OCI-LY1 (cell line): ENCODE measurements around the gene SERGEF.
A peak's percentile ranks its signal among the peaks of the same experiment; 100 is the strongest.

Experiments
- H2AFZ ChIP-seq: fragments of 200-600 bp; sonication (generic), shearing (Covaris generic); 2 replicates; pipeline ENCODE4 v1.6.0; 2014; ENCODE audit warnings: antibody characterized with exemption, mild to moderate bottlenecking, low read length
- H3F3A ChIP-seq: fragments of 200-600 bp; sonication (generic), shearing (Covaris generic); 2 replicates; pipeline ENCODE4 v1.6.0; 2014; ENCODE audit warnings: mild to moderate bottlenecking, antibody characterized with exemption, low read length, moderate library complexity; ENCODE audit not compliant: insufficient read depth
- H3K27ac ChIP-seq: fragments of 200-600 bp; sonication (generic); 2 replicates; pipeline ENCODE4 v1.5.1; 2014; ENCODE audit warnings: low read length, mixed run types, mild to moderate bottlenecking, low read depth; ENCODE audit not compliant: poor library complexity, severe bottlenecking
- H3K27me3 ChIP-seq: fragments of 200-600 bp; sonication (generic); 2 replicates; pipeline ENCODE4 v1.6.0; 2014; ENCODE audit warnings: antibody characterized with exemption, mild to moderate bottlenecking, low read length, moderate library complexity; ENCODE audit not compliant: insufficient read depth
- H3K36me3 ChIP-seq: fragments of 200-600 bp; sonication (generic); 2 replicates; pipeline ENCODE4 v1.6.1; 2014; ENCODE audit warnings: mild to moderate bottlenecking, antibody characterized with exemption, low read length, moderate library complexity, mixed read lengths; ENCODE audit not compliant: insufficient read depth
- H3K4me1 ChIP-seq: fragments of 200-600 bp; sonication (generic); 2 replicates; pipeline ENCODE4 v1.5.1; 2014; ENCODE audit warnings: mild to moderate bottlenecking, low read length, moderate library complexity; ENCODE audit not compliant: insufficient read depth, severe bottlenecking
- H3K4me2 ChIP-seq: fragments of 200-600 bp; sonication (generic), shearing (Covaris generic); 2 replicates; pipeline ENCODE4 v1.6.1; 2014; ENCODE audit warnings: low read length
- H3K4me3 ChIP-seq: fragments of 200-600 bp; sonication (generic); 2 replicates; pipeline ENCODE4 v1.5.1; 2014; ENCODE audit warnings: low read length, low read depth, mild to moderate bottlenecking, mixed read lengths; ENCODE audit not compliant: poor library complexity, severe bottlenecking
- H3K79me2 ChIP-seq: fragments of 200-600 bp; shearing (Covaris generic); 2 replicates; pipeline ENCODE4 v1.6.1; 2016; ENCODE audit warnings: mixed run types, low read length, mixed read lengths; ENCODE audit not compliant: insufficient read depth
- H3K9ac ChIP-seq: fragments of 200-600 bp; sonication (generic), shearing (Covaris generic); 2 replicates; pipeline ENCODE4 v1.6.1; 2014; ENCODE audit warnings: mild to moderate bottlenecking, low read length, mixed read lengths
- H3K9me2 ChIP-seq: fragments of 200-600 bp; sonication (generic), shearing (Covaris generic); 2 replicates; pipeline ENCODE4 v1.6.1; 2014; ENCODE audit warnings: low read depth, mild to moderate bottlenecking, low read length, mixed read lengths
- H3K9me3 ChIP-seq: fragments of 200-600 bp; shearing (Covaris generic); 2 replicates; pipeline ENCODE4 v1.6.1; 2014; ENCODE audit warnings: low read length, mixed read lengths
- H4K20me1 ChIP-seq: fragments of 200-600 bp; sonication (generic), shearing (Covaris generic); 2 replicates; pipeline ENCODE4 v1.6.0; 2016; ENCODE audit warnings: mild to moderate bottlenecking, low read length; ENCODE audit not compliant: insufficient read depth
- EZH2 ChIP-seq: fragments of 200-600 bp; sonication (generic), shearing (Covaris generic); IDR thresholded peaks from 2 replicates; pipeline ENCODE4 v1.8.0; 2017; ENCODE audit warnings: borderline replicate concordance, mixed run types, mild to moderate bottlenecking, antibody characterized with exemption, low read length, moderate library complexity, mixed read lengths
- TF ChIP-seq, protein P1 (sequence below): fragments of 200-600 bp; sonication (generic), shearing (Covaris generic); IDR thresholded peaks from 2 replicates; pipeline ENCODE4 v1.5.1; 2017; ENCODE audit warnings: mild to moderate bottlenecking, antibody characterized with exemption, low read length, moderate library complexity, mixed read lengths

The SERGEF gene

GRCh38 chr11:17978553-17979287, 34.1 kb downstream of the SERGEF start:
- H3K9me2 ChIP-seq: no peaks in the 10 kb centered on the region
- H3K9me3 ChIP-seq: no peaks in the 10 kb centered on the region
- no peak overlapping the region for H3K4me3 ChIP-seq
- TF ChIP-seq, protein P1, sequence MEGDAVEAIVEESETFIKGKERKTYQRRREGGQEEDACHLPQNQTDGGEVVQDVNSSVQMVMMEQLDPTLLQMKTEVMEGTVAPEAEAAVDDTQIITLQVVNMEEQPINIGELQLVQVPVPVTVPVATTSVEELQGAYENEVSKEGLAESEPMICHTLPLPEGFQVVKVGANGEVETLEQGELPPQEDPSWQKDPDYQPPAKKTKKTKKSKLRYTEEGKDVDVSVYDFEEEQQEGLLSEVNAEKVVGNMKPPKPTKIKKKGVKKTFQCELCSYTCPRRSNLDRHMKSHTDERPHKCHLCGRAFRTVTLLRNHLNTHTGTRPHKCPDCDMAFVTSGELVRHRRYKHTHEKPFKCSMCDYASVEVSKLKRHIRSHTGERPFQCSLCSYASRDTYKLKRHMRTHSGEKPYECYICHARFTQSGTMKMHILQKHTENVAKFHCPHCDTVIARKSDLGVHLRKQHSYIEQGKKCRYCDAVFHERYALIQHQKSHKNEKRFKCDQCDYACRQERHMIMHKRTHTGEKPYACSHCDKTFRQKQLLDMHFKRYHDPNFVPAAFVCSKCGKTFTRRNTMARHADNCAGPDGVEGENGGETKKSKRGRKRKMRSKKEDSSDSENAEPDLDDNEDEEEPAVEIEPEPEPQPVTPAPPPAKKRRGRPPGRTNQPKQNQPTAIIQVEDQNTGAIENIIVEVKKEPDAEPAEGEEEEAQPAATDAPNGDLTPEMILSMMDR: peak; percentile 74
- no peak for TF ChIP-seq EZH2
- H3F3A ChIP-seq: no peaks in the 10 kb centered on the region
- no peaks in the 10 kb centered on the region for H4K20me1 ChIP-seq
- H3K36me3 ChIP-seq: peaks cover 36% of the 10 kb centered on the region
- H3K27ac ChIP-seq: no peak overlapping the region
- no peak overlapping the region for H2AFZ ChIP-seq
- no peak overlapping the region for H3K9ac ChIP-seq
- H3K4me2 ChIP-seq: no peak overlapping the region
- no peaks in the 10 kb centered on the region for H3K27me3 ChIP-seq
- H3K4me1 ChIP-seq: no peaks in the 10 kb centered on the region
- no peaks in the 10 kb centered on the region for H3K79me2 ChIP-seq

DNA sequence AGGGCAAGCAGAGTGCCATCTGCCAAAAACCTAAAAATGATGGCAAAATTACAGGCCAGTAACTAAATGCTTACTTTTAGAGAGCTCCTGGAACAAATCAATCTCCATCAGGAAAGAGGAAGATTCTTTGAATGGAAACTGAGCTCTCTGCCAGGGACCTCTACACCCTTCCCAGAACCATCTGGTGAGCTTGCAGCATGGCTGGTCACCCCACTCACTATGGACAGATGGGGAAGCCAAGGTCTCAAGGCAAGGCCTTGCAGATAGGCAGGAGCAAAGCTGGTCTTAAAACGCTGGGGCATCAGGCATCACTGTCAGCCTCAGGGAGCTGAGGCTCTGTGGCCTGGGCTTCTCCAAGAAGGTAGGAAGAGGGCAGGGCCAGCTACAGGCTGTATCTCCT, 36.2 kb downstream of the SERGEF start:
- H3K4me1 ChIP-seq: no peaks in the 10 kb centered on the region
- H3K4me2 ChIP-seq: no peak overlapping the region
- TF ChIP-seq EZH2: no peak
- TF ChIP-seq, protein P1: no peak
- no peaks in the 10 kb centered on the region for H3F3A ChIP-seq
- H3K36me3 ChIP-seq: peaks cover 32% of the 10 kb centered on the region
- H3K27me3 ChIP-seq: no peaks in the 10 kb centered on the region
- no peaks in the 10 kb centered on the region for H3K9me2 ChIP-seq
- no peak overlapping the region for H2AFZ ChIP-seq
- H3K9ac ChIP-seq: no peak overlapping the region
- H3K9me3 ChIP-seq: no peaks in the 10 kb centered on the region
- no peak overlapping the region for H3K27ac ChIP-seq
- H3K79me2 ChIP-seq: no peaks in the 10 kb centered on the region
- H3K4me3 ChIP-seq: no peak overlapping the region
- H4K20me1 ChIP-seq: no peaks in the 10 kb centered on the region

- Histone ChIP-seq H2AFZ (no peak overlapping the region), H3K27ac (no peak overlapping the region), H4K20me1 (no peaks in the 10 kb centered on the region), H3K4me3 (no peak overlapping the region), H3K4me2 (no peak overlapping the region), H3K79me2 (no peaks in the 10 kb centered on the region), H3K9me2 (no peaks in the 10 kb centered on the region), H3F3A (no peaks in the 10 kb centered on the region), H3K9me3 (no peaks in the 10 kb centered on the region), H3K36me3 (peaks cover 37% of the 10 kb centered on the region), H3K4me1 (no peaks in the 10 kb centered on the region), H3K9ac (no peak overlapping the region), H3K27me3 (no peaks in the 10 kb centered on the region)
- TF ChIP-seq, protein P1: no peak
- no peak for TF ChIP-seq EZH2
Observed at GRCh38 chr11:17974246-17974645, 38.6 kb downstream of the SERGEF start.
